22Rv1 (cell line): ENCODE data around the gene ASXL1.

ENCODE experiments used
- CTCF ChIP-seq: fragments of 450-650 bp; IDR thresholded peaks from 2 replicates; pipeline ENCODE4 v1.5.1; 2017; ENCODE audit warnings: mild to moderate bottlenecking
- ZFX ChIP-seq: fragments of 450-650 bp; IDR thresholded peaks from 2 replicates; pipeline ENCODE4 v1.6.1; 2017; ENCODE audit warnings: antibody characterized with exemption, borderline replicate concordance

GRCh38 chr20:32474009-32474716 lies 116.0 kb downstream of the ASXL1 start:
- TF ChIP-seq CTCF = no peak
- TF ChIP-seq ZFX = no peak
